Mononuclear cell (primary cell): ENCODE results near the gene ALDH1A1. TPM values are rescaled to one million over a fixed set of nuclear protein-coding genes. Genes with fewer than 3 reads are reported as not detected.

Experiments
- H3K27me3 ChIP-seq: 2 replicates; pipeline ENCODE4 v1.6.0; 2011; ENCODE audit warnings: low read length, control low read depth; ENCODE audit not compliant: insufficient read depth
- H3K4me1 ChIP-seq: 2 replicates; pipeline ENCODE4 v1.5.1; 2011; ENCODE audit warnings: mild to moderate bottlenecking, low read length, control low read depth; ENCODE audit not compliant: insufficient read depth
- H3K4me3 ChIP-seq: 2 replicates; pipeline ENCODE4 v1.5.1; 2011; ENCODE audit warnings: mild to moderate bottlenecking, low read length, moderate library complexity
- H3K9me3 ChIP-seq: 2 replicates; pipeline ENCODE4 v1.5.1; 2011; ENCODE audit warnings: low read depth, mild to moderate bottlenecking, control low read depth, low read length
- total RNA-seq: library from RNA; depleted of rRNA; stranded (reverse); fragments of >200 nt; gene quantifications from one replicate; pipeline ENCODE4 v1.2.3, GENCODE V29; 2012

The ALDH1A1 gene
- total RNA-seq, 1 donor, result 5.8 TPM

DNA sequence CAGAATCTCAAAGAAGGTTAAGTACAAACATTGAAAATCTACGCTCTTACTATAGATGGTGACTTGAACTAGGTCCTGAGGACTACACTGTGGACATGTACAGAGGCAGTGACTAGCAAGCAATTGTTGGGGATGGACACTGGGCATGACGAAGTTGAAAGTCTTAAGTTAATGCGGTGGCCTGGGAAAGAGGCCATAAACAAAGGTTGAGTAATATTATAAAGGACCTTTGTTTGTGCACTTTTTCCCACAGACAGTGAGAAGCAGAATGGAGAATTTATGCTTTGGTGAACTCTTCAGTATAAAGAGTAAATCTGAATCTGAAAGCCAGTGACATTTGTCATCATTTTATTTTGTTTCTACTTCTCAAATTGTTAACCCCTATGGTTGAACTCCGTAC, 15.3 kb downstream of the ALDH1A1 start:
- H3K9me3 ChIP-seq, result no peaks in the 10 kb centered on the region
- H3K4me1 ChIP-seq, result no peaks in the 10 kb centered on the region
- H3K27me3 ChIP-seq, result no peaks in the 10 kb centered on the region
- H3K4me3 ChIP-seq, result no peak overlapping the region

DNA sequence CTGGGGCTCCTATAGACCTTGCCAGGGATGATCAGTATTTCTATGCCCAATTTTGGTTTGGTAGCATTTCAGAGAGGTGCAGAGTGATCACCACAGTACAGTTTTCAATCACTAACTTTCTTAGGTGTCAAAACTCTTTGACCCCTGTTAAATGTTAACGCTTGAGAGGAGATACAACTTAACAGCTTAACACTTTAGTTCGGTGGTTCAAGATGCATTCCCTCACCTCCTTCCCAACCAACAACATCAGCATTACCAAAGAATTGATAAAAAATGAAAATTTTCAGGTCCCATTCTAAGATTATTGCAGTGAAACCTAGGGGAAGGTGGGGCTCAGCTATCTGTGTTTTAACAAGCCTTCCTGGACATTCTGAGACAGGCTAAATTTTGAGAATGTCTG, 16.2 kb downstream of the ALDH1A1 start:
- H3K9me3 ChIP-seq, result no peaks in the 10 kb centered on the region
- H3K4me1 ChIP-seq, result no peaks in the 10 kb centered on the region
- H3K27me3 ChIP-seq, result no peaks in the 10 kb centered on the region
- H3K4me3 ChIP-seq, result no peak overlapping the region

DNA sequence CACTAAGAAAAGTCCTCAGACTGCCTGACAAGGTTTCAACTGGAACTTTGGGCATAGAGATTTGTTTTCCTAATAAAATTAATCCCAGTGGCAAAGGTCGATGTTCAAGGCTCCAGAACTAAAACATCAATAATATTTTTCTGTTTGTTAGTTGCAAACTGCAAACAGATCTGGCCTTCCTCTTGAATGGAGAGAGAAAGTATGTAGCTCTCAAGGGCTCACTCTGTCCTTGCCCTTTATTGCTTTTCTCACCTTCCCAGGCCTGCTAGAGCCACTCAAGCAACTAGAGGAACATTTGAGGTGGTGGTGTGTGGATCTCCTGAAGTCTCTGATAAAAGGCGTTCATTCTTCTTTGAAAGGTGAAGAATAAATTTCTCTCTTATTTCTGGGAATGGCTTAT, 16.6 kb downstream of the ALDH1A1 start:
- H3K27me3 ChIP-seq, result no peaks in the 10 kb centered on the region
- no peaks in the 10 kb centered on the region for H3K4me1 ChIP-seq
- no peaks in the 10 kb centered on the region for H3K9me3 ChIP-seq
- H3K4me3 ChIP-seq, result no peak overlapping the region

DNA sequence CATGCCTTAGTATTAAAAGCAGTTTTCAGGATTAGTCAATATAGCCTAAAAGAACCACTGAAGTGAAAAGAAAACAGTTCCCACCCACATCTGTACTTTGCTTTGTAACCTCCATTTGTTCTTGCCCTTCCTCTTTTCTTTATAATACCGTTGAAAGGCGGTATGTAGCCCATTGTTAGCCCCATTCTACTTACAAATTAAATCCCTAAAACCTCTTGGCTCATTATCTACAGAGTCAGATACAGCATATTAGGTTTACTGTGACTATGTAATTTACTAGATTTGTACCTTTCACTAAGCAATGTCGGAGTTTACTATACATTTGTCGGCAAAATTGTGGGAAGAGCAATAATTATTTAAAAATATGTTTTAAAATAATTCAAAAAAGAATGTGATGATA, 17.3 kb downstream of the ALDH1A1 start:
- H3K9me3 ChIP-seq, result no peaks in the 10 kb centered on the region
- no peaks in the 10 kb centered on the region for H3K27me3 ChIP-seq
- H3K4me1 ChIP-seq, result no peaks in the 10 kb centered on the region
- no peak overlapping the region for H3K4me3 ChIP-seq

DNA sequence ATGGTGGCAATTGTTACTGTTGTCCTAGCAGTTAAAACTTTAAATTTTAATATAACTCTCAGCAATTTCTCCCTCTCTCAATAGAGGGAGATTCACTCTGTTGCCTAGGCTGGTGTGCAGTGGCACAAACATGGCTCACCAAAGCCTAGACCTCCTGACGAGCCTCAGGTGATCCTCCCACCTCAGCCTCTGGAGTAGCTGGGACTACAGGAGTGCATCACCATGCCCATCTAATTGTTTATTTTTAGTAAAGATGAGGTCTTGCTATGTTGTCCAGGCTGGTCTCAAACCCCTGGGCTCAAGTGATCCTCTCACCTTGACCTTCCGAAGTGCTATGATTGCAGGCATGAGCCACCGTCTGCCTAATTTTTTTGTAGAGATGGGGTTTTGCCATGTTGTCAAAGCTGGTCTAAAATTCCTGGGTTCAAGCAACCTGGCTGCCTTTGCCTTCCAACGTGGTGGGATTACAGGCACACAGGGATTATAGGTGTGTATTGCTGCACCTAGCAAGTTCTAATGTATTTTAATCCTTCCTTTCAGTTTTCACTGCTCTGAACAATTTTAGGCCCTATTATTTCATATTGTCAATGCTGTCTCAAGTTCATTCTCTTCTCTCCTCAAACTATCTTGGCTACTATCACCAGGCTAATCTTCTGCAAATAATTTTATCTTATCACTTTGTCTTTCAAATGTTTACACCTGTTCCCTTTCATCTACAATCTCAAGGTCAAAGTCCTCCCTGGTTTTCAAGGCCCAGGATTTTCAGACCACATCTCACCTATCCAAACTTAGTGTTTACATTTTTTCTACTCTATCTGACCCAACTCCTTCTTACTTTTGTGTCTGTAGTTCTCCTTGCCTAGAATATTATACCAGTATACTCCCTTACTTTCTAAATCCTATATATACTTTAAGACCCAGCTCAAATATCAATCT, 18.9 kb downstream of the ALDH1A1 start:
- no peak overlapping the region for H3K4me3 ChIP-seq
- H3K27me3 ChIP-seq, result no peaks in the 10 kb centered on the region
- H3K4me1 ChIP-seq, result no peaks in the 10 kb centered on the region
- H3K9me3 ChIP-seq, result no peaks in the 10 kb centered on the region

DNA sequence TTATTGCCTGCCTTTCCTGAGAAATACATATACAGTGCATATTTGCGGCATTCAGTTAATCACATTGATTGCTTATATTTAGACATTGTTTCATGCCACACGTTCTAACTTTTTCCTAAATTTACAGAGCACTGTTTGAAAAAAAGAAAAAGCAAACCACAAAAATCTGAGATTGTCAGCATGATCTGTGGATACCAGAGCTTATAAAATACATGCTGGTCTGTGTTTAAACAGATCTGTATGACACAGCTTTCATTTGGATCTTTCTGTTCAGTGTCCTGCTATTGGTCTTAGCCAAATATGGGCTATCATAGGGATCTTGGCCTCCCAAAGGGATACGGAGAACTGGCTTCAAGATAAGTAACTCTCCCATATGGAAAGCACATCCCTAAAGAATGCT, 20.2 kb downstream of the ALDH1A1 start:
- Histone ChIP-seq H3K27me3 (no peaks in the 10 kb centered on the region), H3K9me3 (no peaks in the 10 kb centered on the region), H3K4me1 (no peaks in the 10 kb centered on the region), H3K4me3 (no peak overlapping the region)

DNA sequence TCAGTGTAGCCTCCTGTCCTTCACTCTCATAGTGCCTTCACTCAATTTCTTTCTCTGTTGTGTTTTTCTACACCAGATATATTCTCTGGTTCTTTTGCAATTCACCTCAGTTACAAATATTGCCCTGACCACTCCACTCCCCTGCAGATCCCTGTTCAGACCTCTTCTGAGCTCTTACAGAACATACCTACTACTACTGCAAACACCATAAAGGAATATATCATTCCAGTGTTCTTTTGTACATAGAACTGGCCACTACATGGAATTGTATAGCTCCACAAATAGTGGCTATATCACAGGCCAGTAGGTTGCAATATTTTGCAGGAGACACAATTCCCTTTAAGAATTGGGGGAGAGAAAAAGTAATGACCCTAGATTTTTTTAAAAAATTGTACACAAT, 21.0 kb downstream of the ALDH1A1 start:
- Histone ChIP-seq H3K4me1 (no peaks in the 10 kb centered on the region), H3K9me3 (no peaks in the 10 kb centered on the region), H3K4me3 (no peak overlapping the region), H3K27me3 (no peaks in the 10 kb centered on the region)

DNA sequence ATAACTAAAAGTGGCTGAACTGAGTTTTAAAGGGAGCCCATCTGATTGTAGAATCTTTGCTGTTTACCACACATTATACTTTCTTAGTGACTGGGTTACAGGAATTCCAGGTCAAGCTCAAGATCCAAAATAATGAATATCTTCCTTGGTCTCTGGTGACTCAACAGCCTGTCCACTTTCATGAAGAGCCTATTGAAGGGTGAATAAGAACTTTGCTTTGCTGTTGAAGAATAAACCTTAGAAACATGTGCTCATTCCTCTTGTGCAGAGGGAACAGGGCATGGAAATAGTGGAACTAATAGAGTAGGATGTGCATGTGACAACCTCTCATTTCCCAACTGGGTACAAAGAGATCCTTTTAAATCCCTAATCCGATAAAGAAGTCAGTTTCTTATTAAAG, 21.4 kb downstream of the ALDH1A1 start:
- Histone ChIP-seq H3K4me1 (no peaks in the 10 kb centered on the region), H3K9me3 (no peaks in the 10 kb centered on the region), H3K4me3 (no peak overlapping the region), H3K27me3 (no peaks in the 10 kb centered on the region)

DNA sequence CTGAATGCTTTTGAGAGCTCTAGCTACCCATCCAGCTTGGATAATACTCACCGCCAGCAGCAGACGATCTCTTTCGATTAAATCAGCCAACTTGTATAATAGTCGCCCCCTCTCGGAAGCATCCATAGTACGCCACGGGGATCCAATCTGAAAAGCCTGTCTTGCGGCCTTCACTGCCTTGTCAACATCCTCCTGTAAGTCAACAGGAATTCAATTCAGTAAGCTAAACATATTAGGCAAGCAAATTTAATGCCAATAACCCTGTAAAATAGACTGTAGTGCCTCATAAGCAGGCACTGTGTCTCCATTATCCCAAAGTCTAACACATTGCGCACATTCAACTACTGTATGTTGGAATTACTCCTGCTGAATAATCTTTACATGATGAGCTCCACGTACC, 22.0 kb downstream of the ALDH1A1 start:
- H3K4me1 ChIP-seq, result peaks cover 3% of the 10 kb centered on the region
- no peaks in the 10 kb centered on the region for H3K9me3 ChIP-seq
- H3K27me3 ChIP-seq, result no peaks in the 10 kb centered on the region
- H3K4me3 ChIP-seq, result no peak overlapping the region

DNA sequence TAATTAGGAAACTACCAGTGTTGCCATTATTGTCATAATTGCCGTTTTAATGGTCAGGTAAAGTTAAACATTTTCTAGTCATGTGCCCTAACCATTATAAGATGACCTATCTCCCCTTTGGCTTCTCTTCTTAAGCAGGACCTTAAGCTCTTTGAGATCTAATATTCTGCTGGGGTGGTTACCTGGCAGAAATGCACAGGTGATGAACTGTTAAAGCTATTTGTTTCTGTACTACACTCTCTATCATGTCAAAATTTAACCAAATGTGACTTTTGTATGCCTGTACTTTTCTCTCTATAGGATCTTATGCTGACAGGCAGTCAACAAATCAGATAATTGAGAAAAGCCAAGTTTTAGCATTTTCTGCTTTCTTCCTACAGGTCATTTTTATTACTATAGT, 23.3 kb downstream of the ALDH1A1 start:
- H3K27me3 ChIP-seq, result no peaks in the 10 kb centered on the region
- no peak overlapping the region for H3K4me3 ChIP-seq
- peaks cover 11% of the 10 kb centered on the region for H3K4me1 ChIP-seq
- H3K9me3 ChIP-seq, result no peaks in the 10 kb centered on the region

DNA sequence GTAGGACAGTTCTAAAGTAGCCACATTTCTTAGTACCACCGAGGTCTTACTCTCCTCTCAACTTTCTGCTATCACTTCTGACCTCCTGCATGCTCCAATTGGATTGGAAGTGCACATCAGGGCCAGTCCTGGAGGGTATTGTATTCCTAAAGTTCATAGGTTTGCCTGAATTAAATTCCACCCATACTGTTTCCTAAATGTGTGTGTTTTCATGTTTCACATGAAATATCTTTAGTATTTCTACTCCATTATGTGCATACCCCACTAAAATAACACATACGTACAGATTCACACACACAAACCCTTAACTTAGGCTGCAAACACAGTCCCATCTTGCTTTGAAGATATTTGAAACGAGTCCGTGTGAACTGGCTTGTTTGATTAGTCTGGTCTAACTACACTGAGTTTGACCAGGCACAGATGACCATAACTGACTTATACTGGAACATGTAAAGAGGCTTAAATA, 24.8 kb downstream of the ALDH1A1 start:
- H3K4me3 ChIP-seq, result no peak overlapping the region
- H3K9me3 ChIP-seq, result no peaks in the 10 kb centered on the region
- H3K4me1 ChIP-seq, result peaks cover 11% of the 10 kb centered on the region
- H3K27me3 ChIP-seq, result no peaks in the 10 kb centered on the region

DNA sequence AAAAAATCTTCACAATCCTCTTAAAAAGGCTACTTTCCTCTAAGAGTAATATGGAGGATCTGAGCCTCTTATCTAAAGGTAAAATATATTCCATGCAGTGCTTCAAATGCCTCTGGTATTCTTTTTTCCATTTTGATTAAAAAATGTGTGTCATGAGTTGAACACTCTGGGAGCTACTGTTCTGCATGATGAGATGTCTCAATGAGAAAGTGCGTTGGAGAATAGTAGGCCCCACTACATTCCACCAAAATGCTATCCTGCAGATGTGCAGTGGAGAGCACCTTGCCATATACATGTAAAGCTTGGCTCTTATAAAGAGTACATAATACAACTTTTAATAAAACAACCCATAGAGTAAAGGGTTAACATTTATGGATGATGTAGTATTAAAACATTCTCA, 26.3 kb downstream of the ALDH1A1 start:
- H3K4me1 ChIP-seq, result peaks cover 11% of the 10 kb centered on the region

DNA sequence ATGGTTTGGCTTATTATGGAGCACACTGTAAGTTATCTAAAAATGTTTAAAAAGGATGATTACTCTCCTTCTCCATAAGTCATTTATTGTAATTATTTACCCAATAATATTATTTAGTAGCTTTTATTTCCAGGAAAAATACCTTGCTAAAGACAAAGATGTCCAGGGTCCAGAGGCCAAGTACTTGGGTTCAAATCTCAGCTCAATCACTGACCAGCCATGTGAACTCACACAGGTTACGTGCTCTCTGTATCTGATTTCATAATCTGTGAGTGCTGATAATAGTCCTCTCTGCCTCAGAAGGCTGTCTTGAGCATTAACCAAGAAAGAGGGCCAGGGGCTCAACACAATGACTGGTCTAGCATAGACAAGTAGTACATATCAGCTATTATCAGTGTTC, 27.0 kb downstream of the ALDH1A1 start:
- no peaks in the 10 kb centered on the region for H3K9me3 ChIP-seq

More for the DNA sequence above, 26.3 kb downstream of the ALDH1A1 start:
- H3K4me3 ChIP-seq, result no peak overlapping the region
- H3K9me3 ChIP-seq, result no peaks in the 10 kb centered on the region
- H3K27me3 ChIP-seq, result no peaks in the 10 kb centered on the region

DNA sequence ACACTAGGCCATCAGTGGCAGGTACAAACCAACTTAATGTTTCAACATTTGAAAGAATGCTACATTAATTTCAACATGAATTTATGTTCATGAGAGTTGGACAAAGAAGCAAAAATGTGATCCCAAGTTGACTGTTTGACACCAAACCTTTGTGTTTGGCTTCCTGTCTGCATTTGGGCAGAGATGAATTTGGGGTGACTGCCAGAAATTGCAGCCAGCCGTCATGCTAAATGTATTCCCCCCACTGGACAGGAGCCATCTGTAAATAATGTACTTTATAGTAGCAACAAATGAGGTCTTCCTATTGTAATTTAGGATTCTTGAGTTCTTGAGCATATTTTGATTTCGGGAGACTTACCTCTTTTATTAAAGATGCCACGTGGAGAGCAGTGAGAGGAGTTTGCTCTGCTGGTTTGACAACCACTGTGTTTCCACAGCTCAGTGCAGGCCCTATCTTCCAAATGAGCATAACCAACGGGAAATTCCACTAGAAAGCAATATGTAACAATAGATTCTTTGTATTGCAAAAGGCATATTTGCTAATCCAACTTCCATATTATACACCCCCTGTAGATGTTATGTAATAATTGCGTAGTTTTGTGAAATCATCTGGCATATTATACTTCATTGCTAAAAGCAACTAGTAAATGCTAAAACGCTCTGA, 27.6 kb downstream of the ALDH1A1 start:
- Histone ChIP-seq H3K4me1 (peaks cover 11% of the 10 kb centered on the region), H3K27me3 (no peaks in the 10 kb centered on the region), H3K9me3 (no peaks in the 10 kb centered on the region), H3K4me3 (no peak overlapping the region)

More for the DNA sequence above, 27.0 kb downstream of the ALDH1A1 start:
- H3K4me3 ChIP-seq, result no peak overlapping the region
- no peaks in the 10 kb centered on the region for H3K27me3 ChIP-seq
- H3K4me1 ChIP-seq, result peaks cover 11% of the 10 kb centered on the region

DNA sequence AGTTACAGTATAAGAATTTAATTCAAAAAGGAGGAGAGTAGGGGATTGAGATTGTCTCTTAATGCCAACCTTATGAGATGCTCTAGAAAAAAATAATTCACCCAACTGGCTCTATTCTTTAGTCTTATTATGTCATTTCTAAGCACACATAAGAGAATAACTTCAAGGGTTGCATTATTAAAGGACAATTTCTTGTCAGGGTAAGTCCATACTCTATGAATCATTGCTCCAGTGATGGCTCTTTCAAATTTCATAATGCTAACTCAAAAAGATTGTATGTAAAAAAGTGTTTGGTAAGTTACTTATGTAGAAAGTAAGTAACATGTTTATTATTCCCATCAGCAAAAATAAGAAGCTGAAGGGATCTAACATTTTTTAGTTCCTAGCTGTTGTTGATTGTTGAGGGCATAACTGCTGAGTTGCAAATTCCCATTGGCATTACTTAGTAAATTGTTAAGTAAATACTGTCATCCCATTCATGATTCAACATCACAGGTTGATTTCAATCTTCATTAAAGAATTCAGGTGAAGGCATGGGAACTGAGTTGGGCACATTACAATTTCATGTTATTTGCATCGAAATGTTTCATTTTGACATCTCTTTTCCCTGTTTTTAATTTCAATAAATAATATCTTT, 28.6 kb downstream of the ALDH1A1 start:
- H3K4me1 ChIP-seq, result peaks cover 11% of the 10 kb centered on the region
- no peak overlapping the region for H3K4me3 ChIP-seq
- no peaks in the 10 kb centered on the region for H3K9me3 ChIP-seq
- no peaks in the 10 kb centered on the region for H3K27me3 ChIP-seq
